PC-3 (cell line): Measurements from ENCODE around the gene ZNF701.

Experiments used
- EZH2 ChIP-seq: fragments of 300-600 bp; sonication (generic); IDR thresholded peaks from one replicate; pipeline ENCODE4 v1.6.1; 2017; ENCODE audit warnings: antibody characterized with exemption, mild to moderate bottlenecking, low read length; ENCODE audit not compliant: unreplicated experiment
- EZH2phosphoT487 ChIP-seq: fragments of 300-600 bp; sonication (generic); IDR thresholded peaks from 2 replicates; pipeline ENCODE4 v1.6.1; 2018; ENCODE audit warnings: mild to moderate bottlenecking, antibody characterized with exemption, low read length, borderline replicate concordance
- TF ChIP-seq, protein P1 (sequence below): fragments of 300-600 bp; sonication (generic); conservative IDR thresholded peaks from 2 replicates; pipeline ENCODE4 v1.5.1; 2017; ENCODE audit warnings: antibody characterized with exemption, low read depth, mild to moderate bottlenecking, low read length

DNA sequence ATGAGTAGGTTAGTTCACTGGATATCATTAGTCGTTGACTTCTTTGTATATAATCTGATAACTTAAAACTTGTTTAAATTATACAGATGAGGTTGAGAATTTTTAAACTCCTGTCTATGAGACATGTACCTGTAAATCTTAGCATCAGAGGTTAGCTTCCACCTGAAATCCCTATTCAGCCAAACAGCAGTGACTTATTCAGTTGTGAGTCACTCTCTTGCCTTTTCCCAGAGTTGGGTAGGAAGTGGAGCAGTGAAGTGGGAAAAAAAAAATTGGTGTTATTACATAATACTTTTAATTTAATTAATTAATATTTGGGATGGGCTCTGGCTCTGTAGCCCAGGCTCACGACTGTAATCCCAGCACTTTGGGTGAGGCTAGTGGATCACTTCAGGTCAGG is 32.9 kb downstream of the ZNF701 start:
- TF ChIP-seq, protein P1, sequence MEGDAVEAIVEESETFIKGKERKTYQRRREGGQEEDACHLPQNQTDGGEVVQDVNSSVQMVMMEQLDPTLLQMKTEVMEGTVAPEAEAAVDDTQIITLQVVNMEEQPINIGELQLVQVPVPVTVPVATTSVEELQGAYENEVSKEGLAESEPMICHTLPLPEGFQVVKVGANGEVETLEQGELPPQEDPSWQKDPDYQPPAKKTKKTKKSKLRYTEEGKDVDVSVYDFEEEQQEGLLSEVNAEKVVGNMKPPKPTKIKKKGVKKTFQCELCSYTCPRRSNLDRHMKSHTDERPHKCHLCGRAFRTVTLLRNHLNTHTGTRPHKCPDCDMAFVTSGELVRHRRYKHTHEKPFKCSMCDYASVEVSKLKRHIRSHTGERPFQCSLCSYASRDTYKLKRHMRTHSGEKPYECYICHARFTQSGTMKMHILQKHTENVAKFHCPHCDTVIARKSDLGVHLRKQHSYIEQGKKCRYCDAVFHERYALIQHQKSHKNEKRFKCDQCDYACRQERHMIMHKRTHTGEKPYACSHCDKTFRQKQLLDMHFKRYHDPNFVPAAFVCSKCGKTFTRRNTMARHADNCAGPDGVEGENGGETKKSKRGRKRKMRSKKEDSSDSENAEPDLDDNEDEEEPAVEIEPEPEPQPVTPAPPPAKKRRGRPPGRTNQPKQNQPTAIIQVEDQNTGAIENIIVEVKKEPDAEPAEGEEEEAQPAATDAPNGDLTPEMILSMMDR = no peak
- TF ChIP-seq EZH2phosphoT487 = no peak
- no peak for TF ChIP-seq EZH2
